HepG2 (cell line): ENCODE measurements around the gene ZFAND2B. TPM values are rescaled to one million over a fixed set of nuclear protein-coding genes. Genes with fewer than 3 reads are reported as not detected.

ENCODE experiments used
- EED ChIP-seq: sonication (generic); formaldehyde crosslinking; IDR thresholded peaks from 2 replicates; pipeline ENCODE4 v1.5.0; 2020; ENCODE audit warnings: mild to moderate bottlenecking, missing genetic modification reagents
- IRF2 ChIP-seq: IDR thresholded peaks from 2 replicates; pipeline ENCODE4 v1.6.1; 2018; ENCODE audit warnings: missing genetic modification reagents, missing compliant biosample characterization
- KDM6A ChIP-seq: IDR thresholded peaks from 2 replicates; pipeline ENCODE4 v1.6.1; 2016; ENCODE audit warnings: low read depth
- MIXL1 ChIP-seq: IDR thresholded peaks from 2 replicates; pipeline ENCODE4 v1.6.1; 2016
- NFKB2 ChIP-seq: sonication (generic); formaldehyde crosslinking; IDR thresholded peaks from 2 replicates; pipeline ENCODE4 v1.4.0; 2020; ENCODE audit warnings: missing genetic modification reagents, borderline replicate concordance
- NR2F6 ChIP-seq, 2 experiments: IDR thresholded peaks; 2 replicates each; pipeline ENCODE4 v1.6.1; 2016; ENCODE audit warnings: antibody characterized with exemption in 1 of 2, mild to moderate bottlenecking in 1 of 2
- SMYD3 ChIP-seq: sonication (generic); formaldehyde crosslinking; IDR thresholded peaks from 2 replicates; pipeline ENCODE4 v1.8.1; 2023; ENCODE audit warnings: mild to moderate bottlenecking, missing genetic modification reagents
- ZBED4 ChIP-seq: sonication (generic); formaldehyde crosslinking; IDR thresholded peaks from 2 replicates; pipeline ENCODE4 v1.4.0; 2020; ENCODE audit warnings: missing genetic modification reagents, borderline replicate concordance
- ZBTB49 ChIP-seq: sonication (generic); formaldehyde crosslinking; IDR thresholded peaks from 2 replicates; pipeline ENCODE4 v1.4.0; 2020; ENCODE audit warnings: missing genetic modification reagents, borderline replicate concordance
- ZFP41 ChIP-seq: sonication (generic); formaldehyde crosslinking; IDR thresholded peaks from 2 replicates; pipeline ENCODE4 v1.4.0; 2020; ENCODE audit warnings: mild to moderate bottlenecking, missing genetic modification reagents, borderline replicate concordance
- ZNF12 ChIP-seq: sonication (generic); formaldehyde crosslinking; IDR thresholded peaks from 2 replicates; pipeline ENCODE4 v1.5.0; 2020; ENCODE audit warnings: missing genetic modification reagents
- ZNF20 ChIP-seq: sonication (generic); formaldehyde crosslinking; IDR thresholded peaks from 2 replicates; pipeline ENCODE4 v1.4.0; 2020; ENCODE audit warnings: mild to moderate bottlenecking, moderate library complexity, missing genetic modification reagents
- ZNF281 ChIP-seq: sonication (generic); formaldehyde crosslinking; IDR thresholded peaks from 2 replicates; pipeline ENCODE4 v1.4.0; 2020; ENCODE audit warnings: missing genetic modification reagents, borderline replicate concordance
- ZNF775 ChIP-seq: sonication (generic); formaldehyde crosslinking; IDR thresholded peaks from 2 replicates; pipeline ENCODE4 v1.4.0; 2020; ENCODE audit warnings: missing genetic modification reagents, mild to moderate bottlenecking, moderate library complexity, borderline replicate concordance
- ZNF879 ChIP-seq: sonication (generic); formaldehyde crosslinking; IDR thresholded peaks from 2 replicates; pipeline ENCODE4 v1.8.1; 2023; ENCODE audit warnings: missing genetic modification reagents
- polyA plus RNA-seq, 8 experiments: library from polyadenylated mRNA; depleted of rRNA in 3 of 8; stranded (reverse) in 7 of 8; unstranded in 1 of 8; fragments of >200 nt; fragmentation: Illumina TruSeq in 4 of 8; extraction: Trizol in 4 of 8; gene quantifications; 2 replicates each; pipeline versions ENCODE4 v1.2.1 to v1.2.3, GENCODE V29; 2011 to 2016; ENCODE audit warnings: low read depth in 4 of 8, missing spikeins in 1 of 8, mixed read lengths in 1 of 8; ENCODE audit not compliant: insufficient read depth in 1 of 8
- total RNA-seq, 5 experiments: library from RNA; depleted of rRNA; stranded (reverse); fragments of >200 nt; fragmentation: Illumina TruSeq; extraction: Trizol; gene quantifications; 2 replicates each; pipeline ENCODE4 v1.2.3, GENCODE V29; 2016; ENCODE audit warnings: low read depth in 1 of 5
- TF ChIP-seq, protein P1 (sequence below): sonication (generic); formaldehyde crosslinking; IDR thresholded peaks from 2 replicates; pipeline ENCODE4 v1.8.1; 2023; ENCODE audit warnings: missing genetic modification reagents, inconsistent platforms, borderline replicate concordance
- TF ChIP-seq, protein P2 (sequence below): sonication (generic); formaldehyde crosslinking; IDR thresholded peaks from 2 replicates; pipeline ENCODE4 v1.5.1; 2020; ENCODE audit warnings: missing genetic modification reagents, mild to moderate bottlenecking, borderline replicate concordance

Gene ZFAND2B
- total and polyA plus RNA-seq, 2 of the 13 experiments (the other 11 are each of a cell fraction or from before 2014, with no cell fraction given), result 53.3 to 115 TPM

DNA sequence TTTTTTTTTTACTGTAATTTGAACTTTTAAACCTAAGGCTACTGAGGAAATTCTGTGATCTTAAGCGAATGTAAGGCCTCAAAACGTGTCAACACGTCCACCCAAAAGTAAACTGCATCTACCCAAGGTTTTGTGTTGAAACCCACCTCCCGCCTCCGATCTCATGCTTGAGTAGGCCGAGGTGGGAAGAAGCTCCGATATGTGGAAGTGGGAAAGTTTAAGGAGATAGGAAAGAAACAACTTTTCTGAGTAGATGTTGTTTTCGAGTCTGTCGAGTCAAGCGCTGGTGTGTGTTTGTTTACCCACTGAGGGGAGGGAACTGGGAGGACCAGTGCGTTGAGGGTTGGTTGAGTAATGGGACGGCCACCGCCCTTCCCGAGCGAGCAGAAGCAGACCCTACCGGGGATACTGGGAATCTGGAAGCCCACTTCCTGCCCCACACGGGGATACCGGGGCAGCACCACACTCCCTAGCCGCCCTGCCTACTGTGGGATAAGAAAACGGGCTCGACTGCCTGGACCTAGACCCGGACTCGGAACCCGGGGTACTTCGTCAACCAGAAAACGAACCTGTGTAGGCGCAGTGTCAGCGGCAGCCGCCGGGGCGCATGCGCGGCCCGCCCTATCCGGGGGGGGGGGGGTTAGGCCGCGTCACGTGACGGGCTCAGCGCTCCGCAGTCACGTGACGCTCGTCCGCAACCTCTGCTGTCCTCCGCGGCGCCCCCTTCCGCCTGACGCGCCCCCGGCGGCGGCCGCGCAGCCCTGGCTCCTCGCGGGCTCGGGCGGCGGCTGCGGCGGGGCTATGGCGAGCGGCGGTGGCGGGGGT, 28.8 kb upstream of the ZFAND2B start, which contains the start of gene RETREG2 (continued):
- no peak for TF ChIP-seq NR2F6 (IDR thresholded peaks at IDR 0.05)
- TF ChIP-seq NR2F6 (CRISPR knock-in tag; IDR thresholded peaks at IDR 0.05), result 0 out of 2 replicates have a peak, but pooled peaks have one; percentile 3
- TF ChIP-seq ZBTB49 (CRISPR knock-in tag), result no peak
- no peak for TF ChIP-seq KDM6A
- no peak for TF ChIP-seq SMYD3 (CRISPR knock-in tag)
- TF ChIP-seq, protein P1, sequence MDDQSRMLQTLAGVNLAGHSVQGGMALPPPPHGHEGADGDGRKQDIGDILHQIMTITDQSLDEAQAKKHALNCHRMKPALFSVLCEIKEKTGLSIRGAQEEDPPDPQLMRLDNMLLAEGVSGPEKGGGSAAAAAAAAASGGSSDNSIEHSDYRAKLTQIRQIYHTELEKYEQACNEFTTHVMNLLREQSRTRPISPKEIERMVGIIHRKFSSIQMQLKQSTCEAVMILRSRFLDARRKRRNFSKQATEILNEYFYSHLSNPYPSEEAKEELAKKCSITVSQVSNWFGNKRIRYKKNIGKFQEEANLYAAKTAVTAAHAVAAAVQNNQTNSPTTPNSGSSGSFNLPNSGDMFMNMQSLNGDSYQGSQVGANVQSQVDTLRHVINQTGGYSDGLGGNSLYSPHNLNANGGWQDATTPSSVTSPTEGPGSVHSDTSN (CRISPR knock-in tag), result no peak
- no peak; the same call in 1 of the 2 replicates for TF ChIP-seq EED (CRISPR knock-in tag)
- no peak for TF ChIP-seq MIXL1 (CRISPR knock-in tag)
- peak; percentile 80 for TF ChIP-seq IRF2 (CRISPR knock-in tag)
- TF ChIP-seq ZNF20 (CRISPR knock-in tag), result 0 out of 2 replicates have a peak, but pooled peaks have one; percentile 76
- no peak for TF ChIP-seq ZNF281 (CRISPR knock-in tag)
- TF ChIP-seq ZFP41, result peak; percentile 26; the same call in 1 of the 2 replicates
- TF ChIP-seq ZNF12 (CRISPR knock-in tag), result 0 out of 2 replicates have a peak, but pooled peaks have one; percentile 54
- TF ChIP-seq, protein P2, sequence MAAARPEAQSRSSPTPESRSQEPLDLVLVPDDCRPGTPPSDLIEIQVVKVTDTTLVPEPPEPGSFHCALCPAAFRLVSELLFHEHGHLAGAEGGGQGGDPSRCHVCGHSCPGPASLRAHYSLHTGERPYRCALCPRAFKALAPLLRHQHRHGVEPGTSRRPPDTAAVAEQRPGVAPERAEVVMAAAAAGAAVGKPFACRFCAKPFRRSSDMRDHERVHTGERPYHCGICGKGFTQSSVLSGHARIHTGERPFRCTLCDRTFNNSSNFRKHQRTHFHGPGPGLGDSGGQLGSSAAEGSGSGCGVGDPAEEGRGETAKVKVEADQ, result no peak
- TF ChIP-seq NFKB2 (CRISPR knock-in tag), result peak; percentile 76; the same call in 1 of the 2 replicates
- TF ChIP-seq ZBED4, result peak; percentile 67; the same call in 1 of the 2 replicates
- 0 out of 2 replicates have a peak, but pooled peaks have one; percentile 24 for TF ChIP-seq ZNF879 (CRISPR knock-in tag)
- peak; percentile 88 for TF ChIP-seq ZNF775 (CRISPR knock-in tag)
